B cell (primary cell): ENCODE results near the gene SENP1. TPM values are rescaled to one million over a fixed set of nuclear protein-coding genes. Genes with fewer than 3 reads are reported as not detected.

Experiments
- ATAC-seq: fragments of 200-7000 bp; cut with Tn5 transposase; one replicate; pipeline ENCODE4 v1.10.0; 2021; ENCODE audit warnings: low read depth, mild to moderate bottlenecking, moderate number of reproducible peaks, moderate library complexity
- CTCF ChIA-PET: fragments of 350-600 bp; sonication (Branson Sonifier 250); formaldehyde crosslinking; loops from one replicate; lab custom pipeline; 2021; ENCODE audit warnings: antibody characterized with exemption, inconsistent platforms; lab: Charles Lee
- POLR2A ChIA-PET: fragments of 350-600 bp; sonication (Branson Sonifier 250); formaldehyde crosslinking; loops from one replicate; lab custom pipeline; 2021; ENCODE audit warnings: antibody characterized with exemption; lab: Charles Lee
- DNase-seq: peaks from one replicate; pipeline ENCODE4 v3.0.0; 2013
- H2AFZ ChIP-seq: 2 replicates; pipeline ENCODE4 v1.6.1; 2012; ENCODE audit warnings: mild to moderate bottlenecking, low read depth, low read length; ENCODE audit not compliant: insufficient read depth, poor library complexity, severe bottlenecking
- H3K27ac ChIP-seq, 2 donors: 1 replicate in 1 of 2; 2 replicates in 1 of 2; pipeline ENCODE4 v1.5.1; 2012 to 2013; ENCODE audit warnings: low read length in 2 of 2, mild to moderate bottlenecking in 2 of 2, moderate library complexity in 1 of 2
- H3K27me3 ChIP-seq, 4 experiments: fragments of 200-600 bp in 1 of 4; sonication (generic) in 1 of 4; replicated peaks in 1 of 4; 1 replicate in 2 of 4; 2 replicates in 2 of 4; pipeline versions ENCODE4 v1.6.1 to v1.7.0; 2013 to 2016; ENCODE audit warnings: low read length in 3 of 4, mild to moderate bottlenecking in 2 of 4, mixed read lengths in 1 of 4, moderate library complexity in 1 of 4; ENCODE audit not compliant: insufficient read depth in 4 of 4, control insufficient read depth in 3 of 4; ENCODE audit errors: control extremely low read depth in 1 of 4
- H3K36me3 ChIP-seq, 2 experiments: replicated peaks in 1 of 2; 1 replicate in 1 of 2; 2 replicates in 1 of 2; pipeline versions ENCODE4 v1.6.1 to v1.7.1; 2013; ENCODE audit warnings: low read length in 1 of 2; ENCODE audit not compliant: insufficient read depth in 2 of 2, control insufficient read depth in 1 of 2; ENCODE audit errors: control extremely low read depth in 1 of 2, extremely low read depth in 1 of 2
- H3K4me1 ChIP-seq, 2 donors: fragments of 200-600 bp in 1 of 2; sonication (generic) in 1 of 2; 1 replicate in 1 of 2; 2 replicates in 1 of 2; pipeline versions ENCODE4 v1.5.1 to v1.6.1; 2013 to 2017; ENCODE audit warnings: low read length in 2 of 2; ENCODE audit not compliant: control insufficient read depth in 2 of 2, insufficient read depth in 2 of 2
- H3K4me2 ChIP-seq: replicated peaks from 2 replicates; pipeline ENCODE3; 2012; ENCODE audit warnings: mild to moderate bottlenecking, low read depth, low read length; ENCODE audit not compliant: poor library complexity, severe bottlenecking
- H3K4me3 ChIP-seq, 5 experiments: fragments of 200-600 bp in 1 of 5; sonication (generic) in 1 of 5; 1 replicate in 3 of 5; 2 replicates in 2 of 5; pipeline versions ENCODE4 v1.5.1 to v1.7.0; 2011 to 2016; ENCODE audit warnings: low read length in 4 of 5, mild to moderate bottlenecking in 4 of 5, low read depth in 2 of 5, control low read depth in 1 of 5, moderate library complexity in 1 of 5; ENCODE audit not compliant: insufficient read depth in 1 of 5; ENCODE audit errors: control extremely low read depth in 1 of 5, extremely low read depth in 1 of 5
- H3K79me2 ChIP-seq: fragments of 200-600 bp; sonication (generic); one replicate; pipeline ENCODE4 v1.6.0; 2016; ENCODE audit warnings: low read length; ENCODE audit not compliant: control insufficient read depth, insufficient read depth
- H3K9ac ChIP-seq: fragments of 200-600 bp; sonication (generic); 2 replicates; pipeline ENCODE4 v1.6.1; 2017; ENCODE audit warnings: mild to moderate bottlenecking, low read length, moderate library complexity
- H3K9me3 ChIP-seq, 3 donors: one replicate each; pipeline versions ENCODE4 v1.6.1 to v1.7.1; 2013; ENCODE audit warnings: low read length in 2 of 3; ENCODE audit not compliant: control insufficient read depth in 2 of 3, insufficient read depth in 1 of 3; ENCODE audit errors: control extremely low read depth in 1 of 3
- H4K20me1 ChIP-seq: 2 replicates; pipeline ENCODE4 v1.6.0; 2012; ENCODE audit warnings: mild to moderate bottlenecking, low read length; ENCODE audit not compliant: insufficient read depth, control insufficient read depth, poor library complexity, severe bottlenecking
- H3K27ac Mint-ChIP-seq: one replicate; pipeline ENCODE4 v1.8.0; 2021; ENCODE audit warnings: mixed read lengths
- H3K27me3 Mint-ChIP-seq: one replicate; pipeline ENCODE4 v1.8.0; 2021; ENCODE audit warnings: mixed read lengths
- H3K4me1 Mint-ChIP-seq: one replicate; pipeline ENCODE4 v1.8.0; 2021; ENCODE audit warnings: mixed read lengths
- H3K4me3 Mint-ChIP-seq: one replicate; pipeline ENCODE4 v1.8.0; 2021; ENCODE audit warnings: mixed read lengths
- H3K9me3 Mint-ChIP-seq: one replicate; pipeline ENCODE4 v1.8.0; 2022; ENCODE audit warnings: mixed read lengths; ENCODE audit not compliant: insufficient read depth
- EZH2 ChIP-seq: IDR thresholded peaks from 2 replicates; pipeline ENCODE4 v1.6.1; 2012; ENCODE audit warnings: borderline replicate concordance, low read depth, mild to moderate bottlenecking, moderate library complexity, low read length; ENCODE audit not compliant: insufficient read depth, poor library complexity, severe bottlenecking
- WGBS: methylation state at CpG from one replicate; pipeline ENCODE4 v1.1.5; 2013; ENCODE audit warnings: missing lambda C conversion rate; ENCODE audit not compliant: insufficient coverage; 5-methylcytosine and 5-hydroxymethylcytosine counted together
- intact Hi-C: fragments of 100-400 bp; cut with micrococcal nuclease; formaldehyde crosslinking; loops from one replicate; pipeline ENCODE4 v1.10.0; 2022
- polyA plus RNA-seq: library from polyadenylated mRNA; depleted of rRNA; stranded (reverse); fragments of >200 nt; gene quantifications from 2 replicates; pipeline ENCODE4 v1.2.3, GENCODE V29; 2012
- total RNA-seq, 2 donors: library from RNA; stranded (reverse); fragments of 120-200 nt in 1 of 2; gene quantifications; 1 replicate in 1 of 2; 2 replicates in 1 of 2; pipeline versions ENCODE4 v1.2.3 to v1.2.4, GENCODE V29; 2013 to 2022
- TF ChIP-seq, protein P1 (sequence below): fragments of 200-600 bp; IDR thresholded peaks from one replicate; pipeline ENCODE4 v1.8.0; 2022; ENCODE audit warnings: antibody characterized with exemption, mild to moderate bottlenecking

The SENP1 gene
- total and polyA plus RNA-seq, 2 donors (not counting 1 experiment from before 2014, with no cell fraction given): 7.3 to 44.8 TPM

DNA sequence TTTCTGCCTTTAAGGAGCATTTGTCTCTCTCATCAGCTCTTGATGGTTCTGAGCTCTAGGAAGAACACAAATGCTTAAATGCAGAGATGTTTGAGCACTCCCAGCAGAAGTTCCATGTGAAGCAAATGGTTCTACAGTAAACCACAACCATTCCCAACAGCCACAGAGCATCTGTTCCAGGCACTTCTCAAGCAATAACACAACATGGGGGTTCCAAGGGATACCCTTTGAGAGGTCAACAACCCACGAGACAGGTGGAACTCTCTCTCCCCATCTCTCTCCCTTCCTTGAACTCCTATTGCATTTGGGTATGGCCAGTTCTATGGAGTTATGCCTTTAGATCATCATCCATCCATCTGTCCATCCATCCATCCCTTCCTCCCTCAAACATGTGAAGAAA, 96.4 kb downstream of the SENP1 start:
- ChIA-PET CTCF (no interaction called here), POLR2A (no interaction called here)
- H3K4me3 ChIP-seq: no peak overlapping the region
- intact Hi-C loops: no loop called here
- H3K79me2 ChIP-seq: no peaks in the 10 kb centered on the region
- no peak overlapping the region for H3K27ac Mint-ChIP-seq
- TF ChIP-seq, protein P1, sequence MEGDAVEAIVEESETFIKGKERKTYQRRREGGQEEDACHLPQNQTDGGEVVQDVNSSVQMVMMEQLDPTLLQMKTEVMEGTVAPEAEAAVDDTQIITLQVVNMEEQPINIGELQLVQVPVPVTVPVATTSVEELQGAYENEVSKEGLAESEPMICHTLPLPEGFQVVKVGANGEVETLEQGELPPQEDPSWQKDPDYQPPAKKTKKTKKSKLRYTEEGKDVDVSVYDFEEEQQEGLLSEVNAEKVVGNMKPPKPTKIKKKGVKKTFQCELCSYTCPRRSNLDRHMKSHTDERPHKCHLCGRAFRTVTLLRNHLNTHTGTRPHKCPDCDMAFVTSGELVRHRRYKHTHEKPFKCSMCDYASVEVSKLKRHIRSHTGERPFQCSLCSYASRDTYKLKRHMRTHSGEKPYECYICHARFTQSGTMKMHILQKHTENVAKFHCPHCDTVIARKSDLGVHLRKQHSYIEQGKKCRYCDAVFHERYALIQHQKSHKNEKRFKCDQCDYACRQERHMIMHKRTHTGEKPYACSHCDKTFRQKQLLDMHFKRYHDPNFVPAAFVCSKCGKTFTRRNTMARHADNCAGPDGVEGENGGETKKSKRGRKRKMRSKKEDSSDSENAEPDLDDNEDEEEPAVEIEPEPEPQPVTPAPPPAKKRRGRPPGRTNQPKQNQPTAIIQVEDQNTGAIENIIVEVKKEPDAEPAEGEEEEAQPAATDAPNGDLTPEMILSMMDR: no peak
- no peak for TF ChIP-seq EZH2
- no peaks in the 10 kb centered on the region for H3K9me3 Mint-ChIP-seq
- no peak overlapping the region for H3K9ac ChIP-seq
- no peak overlapping the region for H3K4me3 Mint-ChIP-seq
- H4K20me1 ChIP-seq: peaks cover 3% of the 10 kb centered on the region
- peaks cover 2 to 50% (median 33%) of the 10 kb centered on the region in 4 experiments for H3K27me3 ChIP-seq
- peaks cover 2% of the 10 kb centered on the region for H3K4me1 Mint-ChIP-seq
- DNase-seq (no peak), ATAC-seq (no peak)
- no peak overlapping the region for H2AFZ ChIP-seq
- H3K27me3 Mint-ChIP-seq: peaks cover 73% of the 10 kb centered on the region
- peaks cover 10 to 16% of the 10 kb centered on the region in 2 donors for H3K4me1 ChIP-seq
- WGBS: no CpG with 5 or more reads among the region's 1 CpG
- H3K27ac ChIP-seq: no peak overlapping the region
- H3K9me3 ChIP-seq: peaks cover 0 to 5% (median 2%) of the 10 kb centered on the region in 3 donors
- H3K4me2 ChIP-seq: no peak overlapping the region
- no peaks in the 10 kb centered on the region for H3K36me3 ChIP-seq

GRCh38 chr12:48008950-48009349, 96.9 kb downstream of the SENP1 start:
- no peaks in the 10 kb centered on the region for H3K36me3 ChIP-seq
- H3K27ac ChIP-seq: no peak overlapping the region
- Mint-ChIP-seq H3K27me3 (peaks cover 75% of the 10 kb centered on the region), H3K4me3 (no peak overlapping the region), H3K4me1 (peaks cover 4% of the 10 kb centered on the region), H3K27ac (no peak overlapping the region), H3K9me3 (no peaks in the 10 kb centered on the region)
- H3K79me2 ChIP-seq: no peaks in the 10 kb centered on the region
- ChIA-PET POLR2A (no interaction called here), CTCF (no interaction called here)
- no peak overlapping the region for H3K4me3 ChIP-seq
- peaks cover 2 to 55% (median 36%) of the 10 kb centered on the region in 4 experiments for H3K27me3 ChIP-seq
- H3K9me3 ChIP-seq: peaks cover 0 to 7% (median 2%) of the 10 kb centered on the region in 3 donors
- no peak for DNase-seq
- intact Hi-C loops: no loop called here
- ATAC-seq: no peak
- WGBS: 45% methylated on average over 1 of the region's 4 CpGs
- H3K4me1 ChIP-seq: peaks cover 15 to 21% of the 10 kb centered on the region in 2 donors
- no peak for TF ChIP-seq EZH2
- TF ChIP-seq, protein P1: no peak
- H3K9ac ChIP-seq: no peak overlapping the region
- H3K4me2 ChIP-seq: no peak overlapping the region
- H2AFZ ChIP-seq: no peak overlapping the region
- H4K20me1 ChIP-seq: peaks cover 6% of the 10 kb centered on the region
